IMR-90 (cell line): ENCODE data around the gene SH2D4B. TPM values are rescaled to one million over a fixed set of nuclear protein-coding genes. Genes with fewer than 3 reads are reported as not detected.

ENCODE experiments used
- CTCF ChIP-seq: conservative IDR thresholded peaks from 2 replicates; pipeline ENCODE4 v1.5.1; 2012; ENCODE audit warnings: mild to moderate bottlenecking, low read depth, low read length, improper control_type of control experiment
- polyA plus RNA-seq, 3 experiments: library from polyadenylated mRNA; depleted of rRNA; stranded (reverse); fragments of >200 nt; gene quantifications; 2 replicates each; pipeline ENCODE4 v1.2.3, GENCODE V29; 2012; ENCODE audit warnings: low replicate concordance in 1 of 3
- total RNA-seq: library from RNA; depleted of rRNA; stranded (reverse); fragments of >200 nt; gene quantifications from 2 replicates; pipeline ENCODE4 v1.2.3, GENCODE V29; 2012

SH2D4B gene
- total and polyA plus RNA-seq, 2 of the 4 experiments (the other 2 are of a cell fraction), result not detected

GRCh38 chr10:80497187-80498077, 40.3 kb upstream of the SH2D4B start (continued):
- no peak for TF ChIP-seq CTCF
